ENCODE data around the gene MTHFR.
"Not testable (repeated sequence)": the region's sequence is repeated elsewhere in the genome, so short reads cannot be mapped to it uniquely, and the experiment has no call there.

Gene MTHFR

DNA sequence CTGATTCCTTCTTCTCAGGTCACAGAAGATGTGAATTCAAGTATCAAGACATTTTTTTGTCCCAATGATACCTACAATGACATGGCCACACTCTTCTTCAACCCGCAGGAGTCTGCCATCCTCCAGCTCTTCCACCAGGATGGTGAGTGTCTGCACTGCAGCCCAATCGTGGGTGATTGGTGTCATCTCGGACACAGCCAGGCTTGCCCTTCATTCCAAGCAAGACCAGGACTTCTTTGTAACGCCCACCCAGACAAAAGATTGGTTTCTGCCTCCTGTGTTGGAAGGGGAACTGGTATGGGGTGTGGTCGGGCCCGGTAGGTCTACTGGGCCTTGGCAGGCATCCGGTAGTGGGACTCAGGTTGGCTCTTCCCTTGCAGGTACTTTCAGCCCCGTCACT is 27.7 kb upstream of the MTHFR start:
- DNase-seq (ENCODE audit: low spot score) = no peak

DNA sequence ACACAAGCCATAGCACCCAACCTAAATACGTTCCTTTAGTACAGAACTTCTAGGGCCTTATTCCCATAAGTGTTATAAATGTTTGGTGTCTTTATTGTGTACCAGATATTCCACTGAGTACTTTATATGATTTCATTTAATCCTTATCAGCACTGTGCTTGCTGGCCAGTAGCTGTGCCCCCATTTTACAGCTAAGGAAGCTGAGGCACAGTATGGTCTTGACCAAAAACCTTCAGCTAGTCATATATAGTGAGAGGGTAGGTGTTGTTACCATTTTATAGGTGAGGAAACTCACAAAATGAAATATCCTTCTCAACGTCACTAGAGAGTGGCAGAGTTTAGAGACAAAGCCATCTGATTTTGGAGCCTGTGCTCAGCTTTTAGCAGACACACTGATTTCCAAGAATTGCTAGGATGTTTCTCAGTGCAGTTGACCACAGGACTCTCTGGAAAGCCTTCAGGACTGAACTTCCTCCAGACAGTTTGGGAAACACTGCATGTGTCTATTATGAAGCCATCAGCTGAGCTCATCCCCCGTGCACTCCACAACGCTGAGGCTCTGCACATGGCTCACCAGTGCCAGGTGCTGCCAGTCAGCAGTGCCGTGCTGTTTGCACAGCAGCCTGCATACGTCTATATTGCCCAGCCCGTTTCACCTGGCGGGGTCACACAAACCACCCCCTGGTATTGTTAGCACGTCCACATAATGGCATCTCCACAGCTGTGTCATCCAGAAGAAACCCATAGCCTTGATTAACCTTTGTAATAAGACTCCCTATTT is 26.4 kb upstream of the MTHFR start:
- no peak for DNase-seq (ENCODE audit: low spot score)

DNA sequence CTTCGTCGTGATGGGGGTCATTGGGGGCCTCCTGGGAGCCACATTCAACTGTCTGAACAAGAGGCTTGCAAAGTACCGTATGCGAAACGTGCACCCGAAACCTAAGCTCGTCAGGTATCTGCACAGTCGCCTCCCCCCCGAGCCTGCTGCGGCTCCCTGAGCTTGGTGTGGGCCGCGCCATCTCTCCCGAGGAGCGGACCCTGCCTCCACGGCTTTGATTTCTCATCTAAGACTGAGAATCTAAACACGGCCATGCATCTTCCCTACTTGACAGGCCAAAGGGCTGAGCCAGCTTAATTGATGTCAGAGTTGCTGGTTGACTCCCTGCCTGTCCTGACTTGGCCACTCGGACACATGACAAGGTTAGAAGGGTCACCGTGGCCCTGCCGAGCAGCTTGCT is 22.7 kb upstream of the MTHFR start:
- DNase-seq (ENCODE audit: low spot score) = no peak

DNA sequence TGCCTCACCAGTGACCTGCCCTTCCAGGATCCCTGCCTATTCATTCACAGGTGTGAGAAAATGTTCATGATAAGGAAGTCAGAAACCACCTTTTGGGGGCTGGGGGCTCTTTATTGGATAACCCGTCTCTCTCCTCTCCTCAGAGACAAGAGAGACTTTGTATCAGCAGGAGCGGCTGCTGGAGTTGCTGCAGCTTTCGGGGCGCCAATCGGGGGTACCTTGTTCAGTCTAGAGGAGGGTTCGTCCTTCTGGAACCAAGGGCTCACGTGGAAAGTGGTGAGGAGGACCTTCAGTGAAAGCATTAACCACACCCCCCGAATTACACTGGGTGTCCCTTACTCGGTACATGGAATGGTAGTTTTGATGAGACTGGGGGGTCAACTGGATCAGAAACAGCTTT is 21.2 kb upstream of the MTHFR start:
- no peak for DNase-seq (ENCODE audit: low spot score)

DNA sequence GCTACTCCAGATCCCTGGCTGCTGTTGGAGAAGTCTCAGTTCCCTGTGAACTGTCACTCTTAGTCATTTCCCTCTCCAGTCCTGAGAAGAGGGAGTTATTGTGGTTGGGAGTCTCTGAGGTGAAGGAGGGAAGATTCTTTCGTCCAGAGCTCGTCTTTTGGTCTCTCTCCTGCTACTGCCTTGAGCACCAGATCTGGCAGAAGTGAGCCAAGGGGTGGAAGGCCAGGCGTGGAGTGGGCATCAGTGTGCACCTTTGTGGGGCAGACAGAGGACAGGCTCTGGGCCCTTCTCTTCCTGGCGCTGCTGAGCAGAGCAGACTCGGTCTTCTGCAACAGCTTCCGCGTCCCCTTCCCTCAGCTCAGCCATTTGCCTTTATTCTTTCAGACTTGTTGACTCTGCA is 19.4 kb upstream of the MTHFR start:
- no peak for DNase-seq (ENCODE audit: low spot score)

DNA sequence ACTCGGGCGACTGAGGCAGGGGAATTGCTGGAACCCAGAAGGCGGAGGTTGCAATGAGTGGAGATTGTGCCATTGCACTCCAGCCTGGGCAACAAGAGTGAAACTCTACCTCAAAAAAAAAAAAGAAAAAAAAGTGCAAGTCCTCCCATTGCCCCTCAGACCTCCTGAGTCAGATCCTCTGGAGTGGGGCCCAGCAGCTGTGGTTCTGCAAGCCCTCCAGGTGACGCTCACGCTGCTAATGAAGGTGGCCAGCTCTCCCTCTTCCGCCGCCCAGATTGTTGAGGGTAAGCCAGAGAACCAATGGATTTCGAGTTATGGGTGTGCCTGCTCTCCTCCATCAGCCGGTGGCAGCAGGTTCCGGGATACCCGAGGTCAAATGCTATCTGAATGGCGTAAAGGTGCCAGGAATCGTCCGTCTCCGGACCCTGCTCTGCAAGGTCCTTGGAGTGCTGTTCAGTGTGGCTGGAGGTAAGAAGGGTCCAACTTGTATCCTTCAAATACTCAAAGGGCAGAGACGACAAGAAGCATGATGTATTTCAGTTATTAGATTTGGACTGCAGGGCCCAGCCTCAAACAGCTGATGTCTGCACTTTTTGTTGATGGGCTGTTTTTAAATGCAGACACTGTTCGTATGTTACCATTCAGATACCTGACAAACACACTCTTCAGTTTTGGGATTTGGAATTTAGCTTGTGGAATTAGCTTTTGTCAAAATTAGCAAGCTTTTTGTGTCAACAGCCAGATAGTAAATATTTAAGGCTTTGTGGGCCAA is 17.8 kb upstream of the MTHFR start:
- DNase-seq (ENCODE audit: low spot score) = no peak

DNA sequence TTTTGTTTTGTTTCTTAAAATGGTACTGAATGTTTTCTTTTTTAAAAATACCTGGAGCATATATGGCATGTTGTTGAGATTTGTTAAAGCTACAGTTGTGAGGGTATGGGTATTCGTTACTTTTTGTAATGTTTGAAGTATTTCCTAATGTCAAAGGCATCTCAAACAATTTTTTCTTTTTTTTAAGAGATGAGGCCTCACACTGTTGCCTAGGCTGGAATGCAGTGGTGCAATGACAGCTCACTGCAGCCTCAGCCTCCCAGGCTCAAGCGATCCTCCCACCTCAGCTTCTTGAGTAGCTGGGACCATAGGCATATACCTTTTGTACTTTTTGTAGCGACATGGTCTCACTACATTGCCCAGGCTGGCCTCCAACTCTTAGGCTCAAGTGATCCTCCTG is 16.3 kb upstream of the MTHFR start:
- no peak for DNase-seq (ENCODE audit: low spot score)

DNA sequence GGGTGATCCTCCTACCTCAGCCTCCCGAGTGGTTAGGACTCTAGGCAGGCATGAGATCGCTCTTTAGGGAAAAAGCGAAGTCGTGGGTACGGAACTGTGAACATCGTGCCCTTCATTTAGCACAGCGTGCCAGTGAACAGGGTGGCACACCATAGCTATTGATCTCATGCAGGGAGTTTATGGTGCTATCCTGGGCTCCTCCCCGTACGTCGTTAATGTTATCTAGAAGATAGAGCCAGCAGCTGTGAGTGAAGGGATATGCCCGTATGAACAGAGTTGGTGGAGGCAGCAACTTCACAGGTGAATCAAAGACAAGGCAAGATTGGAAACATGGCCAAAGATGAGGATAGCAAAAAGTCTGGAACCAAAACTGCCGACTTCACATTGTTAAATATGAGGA is 11.4 kb upstream of the MTHFR start:
- DNase-seq (ENCODE audit: low spot score) = no peak

DNA sequence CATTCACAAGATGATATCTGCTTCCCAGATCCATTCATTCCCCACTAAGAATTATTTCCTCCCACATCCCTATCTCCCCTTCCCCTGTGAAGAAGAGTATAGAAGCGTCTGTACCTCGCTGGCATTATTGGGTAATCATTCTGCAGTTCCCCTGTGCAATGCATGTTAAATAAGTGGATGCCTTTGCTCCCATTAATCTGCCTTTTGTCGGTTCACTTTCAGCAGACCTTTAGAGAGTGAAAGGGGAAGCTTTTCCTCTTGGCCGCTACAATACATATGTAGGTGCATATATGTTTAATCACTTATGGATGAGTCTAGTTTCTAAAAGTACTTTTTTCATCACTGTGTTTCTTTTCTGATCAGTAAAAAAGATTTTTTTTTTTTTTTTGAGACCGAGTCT is 7.3 kb upstream of the MTHFR start:
- DNase-seq (ENCODE audit: low spot score) = no peak

DNA sequence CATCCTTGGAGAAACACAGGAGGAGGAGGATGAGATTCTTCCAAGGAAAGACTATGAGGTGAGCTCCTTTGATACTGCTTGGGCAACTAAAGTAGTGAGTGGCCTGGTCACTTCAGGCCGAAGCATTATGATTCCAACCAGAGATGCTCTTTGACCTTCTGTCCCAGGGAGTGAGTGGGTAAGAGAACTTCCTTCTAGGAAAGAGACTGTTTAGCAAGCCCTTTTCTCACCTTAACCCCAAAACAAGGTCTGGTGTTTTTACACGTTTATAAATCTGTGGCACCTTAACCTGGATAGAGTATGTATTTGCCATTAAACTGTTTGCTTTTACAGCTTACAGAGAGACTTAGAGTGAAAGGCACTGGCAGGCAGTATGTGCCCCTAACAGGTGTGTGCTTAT is 1.4 kb upstream of the MTHFR start:
- no peak for DNase-seq (ENCODE audit: low spot score)

DNA sequence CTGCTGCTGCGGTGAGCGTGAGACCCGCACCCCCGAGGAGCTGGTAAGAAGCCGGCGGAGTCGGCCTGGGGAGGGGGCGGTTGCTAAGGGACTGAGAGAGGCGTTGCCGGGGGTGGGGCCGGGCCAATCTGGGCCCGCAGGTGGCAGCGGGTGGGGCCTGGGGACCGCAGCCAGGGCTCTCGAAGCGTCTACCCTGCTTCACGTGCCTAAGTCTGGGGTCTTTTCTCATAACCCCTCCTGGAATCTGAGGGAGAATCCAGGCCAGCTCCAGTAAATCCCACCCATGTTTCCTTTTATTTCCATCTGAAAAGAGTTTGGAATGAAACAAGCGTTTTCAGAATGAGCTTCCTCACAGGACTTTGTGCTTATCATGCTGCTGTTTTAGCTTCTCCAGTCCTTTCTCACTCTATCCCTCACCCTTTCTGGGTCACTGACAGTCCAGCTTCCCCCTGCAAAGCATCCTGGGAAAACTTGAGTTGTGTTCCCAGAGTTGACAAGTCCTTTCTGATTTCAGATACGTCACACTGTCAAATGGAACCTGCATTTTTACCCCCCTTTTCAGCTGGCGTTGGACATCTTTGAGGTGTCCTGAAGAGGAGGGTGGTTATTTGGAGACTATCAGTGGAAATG is 658 bp upstream of the MTHFR start:
- DNase-seq (ENCODE audit: low spot score) = no peak

DNA sequence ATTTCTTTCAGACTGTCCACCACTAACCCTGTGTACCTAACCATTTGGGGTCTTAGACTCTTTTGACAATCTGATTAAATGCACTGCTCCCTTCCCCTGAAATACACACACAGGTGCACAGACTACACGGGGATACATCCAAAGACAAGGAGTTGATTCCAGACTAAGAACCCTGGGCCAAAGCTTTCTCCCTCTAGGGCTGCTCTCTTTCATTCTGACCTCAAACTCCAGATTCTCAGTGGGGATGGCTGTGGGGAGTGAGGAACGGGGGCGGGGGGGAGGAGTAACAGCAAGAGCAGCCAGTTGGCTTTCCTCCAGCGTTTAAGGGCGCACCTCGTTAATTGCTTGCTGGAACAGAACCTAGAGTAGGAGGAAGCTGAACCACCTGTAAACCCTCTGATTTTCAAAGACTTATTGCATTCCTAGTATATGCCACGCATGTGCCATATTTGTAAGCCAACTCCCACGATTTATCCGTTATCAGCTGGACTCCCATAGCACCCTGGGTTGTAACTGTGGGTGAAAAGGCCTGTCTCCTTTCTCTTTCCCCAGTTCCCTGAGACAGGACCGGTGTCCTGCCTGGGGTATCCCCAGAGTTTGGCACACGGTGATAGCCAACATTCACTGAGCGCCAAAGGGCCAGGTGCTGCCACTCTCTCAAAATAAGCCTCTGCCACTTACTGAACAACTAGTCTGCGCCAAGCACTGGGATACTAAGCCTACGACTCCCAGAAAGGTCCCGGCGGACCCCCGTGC is 920 bp downstream of the MTHFR start:
- DNase-seq (ENCODE audit: low spot score) = peak; percentile 64

DNA sequence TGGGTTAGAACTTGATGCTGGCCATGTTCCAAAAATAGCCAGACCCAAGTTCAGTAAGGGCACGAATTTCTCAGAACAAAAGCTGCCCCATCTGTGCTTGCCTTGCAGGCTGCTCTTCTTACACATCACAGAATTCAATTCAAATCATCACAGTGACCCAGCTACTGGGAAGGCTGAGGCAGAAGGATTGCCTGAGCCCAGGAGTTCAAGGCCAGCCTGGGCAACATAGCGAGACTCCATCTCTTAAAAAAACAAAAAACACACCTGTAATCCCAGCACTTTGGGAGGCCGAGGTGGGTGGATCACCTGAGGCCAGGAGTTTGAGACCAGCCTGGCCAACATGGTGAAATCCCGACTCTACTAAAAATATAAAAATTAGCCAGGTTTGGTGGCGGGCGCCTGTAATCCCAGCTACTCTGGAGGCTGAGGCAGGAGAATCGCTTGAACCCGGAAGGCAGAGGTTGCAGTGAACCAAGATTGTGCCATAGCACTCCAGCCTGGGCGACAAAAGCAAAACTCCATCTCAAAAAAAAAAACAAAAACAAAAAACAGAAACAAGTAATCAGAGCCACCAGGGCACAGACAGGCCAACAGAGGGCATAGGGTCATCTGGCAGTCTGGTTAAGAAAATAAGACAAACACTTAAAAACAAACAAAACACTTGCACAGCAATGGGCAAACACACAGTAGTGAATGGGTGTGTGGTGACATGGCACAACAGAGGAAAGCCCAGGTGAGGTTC is 1.7 kb downstream of the MTHFR start:
- not testable (repeated sequence) for DNase-seq (ENCODE audit: low spot score)

DNA sequence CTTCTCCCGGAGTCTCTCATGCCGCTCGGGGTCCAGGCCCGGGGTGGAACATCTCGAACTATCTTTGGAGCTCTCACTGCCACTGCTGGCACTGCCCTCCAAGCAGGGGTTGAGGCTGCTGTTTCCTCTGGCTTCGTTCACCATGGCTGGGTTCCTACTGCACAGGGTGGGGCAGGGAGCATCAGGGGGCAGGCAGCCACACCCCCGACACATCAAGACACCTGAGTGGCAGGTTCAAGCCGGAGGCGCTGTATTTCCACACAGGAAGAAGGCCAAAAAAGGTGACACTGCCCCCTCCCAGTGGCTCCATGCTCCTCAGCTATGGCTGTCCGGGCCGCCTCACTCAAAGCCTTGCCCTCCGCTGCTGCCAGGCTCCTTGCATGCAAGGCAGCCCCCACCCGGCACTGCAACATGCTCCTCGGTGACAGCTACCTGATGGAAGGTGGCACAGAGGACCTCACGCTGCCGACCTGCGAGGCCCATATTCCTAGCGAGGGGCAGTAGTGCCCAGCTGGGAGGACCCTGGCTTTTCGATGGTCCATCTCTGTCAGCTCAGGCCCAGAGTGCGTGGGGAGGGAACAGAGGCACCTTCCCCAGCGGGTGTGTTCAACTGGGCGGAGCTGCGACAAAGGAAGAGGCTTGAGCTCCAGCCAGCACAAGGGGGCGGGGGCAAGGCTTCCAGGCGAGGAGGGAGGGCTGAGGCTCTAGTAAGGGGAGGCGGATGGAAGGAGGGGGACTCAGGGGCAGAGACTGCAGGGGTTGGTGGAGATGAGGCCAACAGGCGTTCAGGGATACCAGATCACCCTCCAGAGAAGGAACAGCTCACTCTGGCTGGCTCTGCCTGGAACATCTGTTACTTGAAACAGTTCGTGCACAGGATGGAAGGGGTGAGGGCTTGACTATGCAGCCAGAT is 2.5 kb downstream of the MTHFR start:
- peak; percentile 72 for DNase-seq (ENCODE audit: low spot score)

DNA sequence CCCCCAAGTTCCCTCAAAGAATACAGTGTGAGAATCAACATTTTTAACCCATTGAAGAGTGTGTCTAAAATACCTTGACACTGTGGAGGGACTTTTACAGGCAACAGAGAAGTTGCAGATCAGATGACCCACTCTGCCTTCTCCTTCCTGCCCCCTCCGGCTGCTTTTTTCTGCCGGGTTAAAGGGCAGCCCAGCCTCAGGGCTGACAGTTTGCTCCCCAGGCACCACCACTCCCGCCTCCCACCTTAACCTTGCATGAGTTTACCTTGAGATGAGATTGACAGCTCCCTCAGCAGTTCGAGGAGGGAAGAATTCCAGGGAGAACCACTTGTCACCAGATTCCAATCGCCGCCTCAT is 3.2 kb downstream of the MTHFR start:
- no peak for DNase-seq (ENCODE audit: low spot score)

DNA sequence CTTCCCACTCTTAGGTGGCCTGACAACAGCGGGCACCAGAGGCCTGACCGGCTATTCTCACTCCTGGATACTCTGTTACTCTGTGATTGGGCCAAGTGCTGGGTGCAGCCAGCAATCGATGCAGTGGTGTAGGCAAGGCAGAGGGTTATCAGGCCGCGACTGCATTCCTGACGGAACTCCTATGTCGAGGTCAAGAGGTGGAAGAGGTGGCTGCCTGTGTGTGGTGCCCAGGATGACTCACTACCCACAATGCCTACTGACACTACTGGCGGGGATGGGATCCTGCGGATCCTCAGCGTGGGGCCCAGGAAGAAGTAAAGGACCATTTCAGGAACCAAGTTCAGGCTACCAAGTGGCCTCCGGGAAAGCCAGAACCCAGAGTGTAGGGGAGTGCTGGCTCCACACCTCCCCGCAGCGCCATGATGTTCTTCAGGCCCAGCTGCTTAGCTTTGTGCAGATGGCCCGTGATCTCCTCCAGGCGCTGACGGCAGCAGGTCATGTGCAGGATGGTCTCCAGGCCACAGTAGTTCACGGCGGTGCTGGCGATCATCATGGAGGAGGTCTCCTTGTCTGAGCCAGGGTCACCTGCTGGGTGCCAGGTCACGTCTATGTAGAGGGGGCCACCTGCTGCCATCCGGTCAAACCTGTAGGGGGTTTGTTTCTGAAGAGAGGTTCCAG is 4.9 kb downstream of the MTHFR start:
- DNase-seq (ENCODE audit: low spot score) = no peak

DNA sequence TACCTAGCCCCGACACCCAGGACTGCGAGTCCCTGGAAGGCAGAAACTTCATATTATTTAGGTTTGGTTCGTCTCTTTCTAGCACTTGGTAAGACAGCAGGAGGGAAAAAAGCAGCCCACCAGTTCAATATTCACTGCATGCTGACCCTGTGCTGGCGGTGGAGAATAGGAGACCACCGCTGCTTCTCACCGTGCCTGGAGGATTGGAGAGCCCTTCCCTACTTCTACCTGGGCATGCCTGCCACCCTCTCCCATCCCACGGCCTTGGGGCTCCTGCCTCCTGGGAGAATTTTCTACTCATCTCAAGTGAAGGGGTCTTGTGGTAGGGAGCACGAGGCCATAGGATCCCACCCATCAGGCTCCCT is 5.4 kb downstream of the MTHFR start:
- no peak for DNase-seq (ENCODE audit: low spot score)

DNA sequence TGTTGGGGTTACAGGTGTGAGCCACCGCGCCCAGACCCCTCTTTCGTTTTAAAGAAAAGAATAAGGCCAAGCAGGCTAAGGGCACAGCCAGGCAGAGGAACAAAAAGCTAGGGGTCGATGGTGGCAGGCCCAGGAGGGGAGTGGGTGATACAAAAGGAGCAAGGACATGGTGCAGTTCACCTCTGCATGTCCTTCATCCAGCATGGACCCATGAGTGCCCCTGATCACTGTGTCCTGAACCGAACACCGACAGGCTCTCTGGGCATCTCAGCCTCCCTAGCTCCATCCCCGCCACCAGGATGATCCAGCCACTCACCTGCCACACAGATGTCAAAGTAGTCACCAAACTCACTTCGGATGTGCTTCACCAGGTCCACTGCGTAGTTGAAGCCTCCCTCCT is 5.9 kb downstream of the MTHFR start:
- no peak for DNase-seq (ENCODE audit: low spot score)

DNA sequence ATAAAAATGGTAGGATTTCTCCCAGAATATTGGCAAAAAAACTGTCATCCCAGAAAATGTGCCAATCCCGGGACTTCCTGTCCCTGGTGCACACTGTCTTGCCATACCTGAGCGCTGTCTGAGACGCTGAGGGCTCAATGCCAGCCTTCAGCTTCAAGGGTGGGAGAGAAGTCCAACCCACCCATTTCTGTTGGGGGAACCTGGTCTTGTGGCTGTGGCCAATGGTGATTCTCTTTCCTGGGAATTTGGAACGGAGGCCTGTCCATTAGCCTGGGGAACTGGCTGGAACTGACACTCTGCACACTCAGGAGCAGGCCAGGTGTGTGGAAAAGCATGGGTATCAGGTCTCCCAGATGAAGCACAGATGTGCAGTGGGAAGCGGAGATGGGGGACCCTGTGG is 6.7 kb downstream of the MTHFR start:
- no peak for DNase-seq (ENCODE audit: low spot score)

DNA sequence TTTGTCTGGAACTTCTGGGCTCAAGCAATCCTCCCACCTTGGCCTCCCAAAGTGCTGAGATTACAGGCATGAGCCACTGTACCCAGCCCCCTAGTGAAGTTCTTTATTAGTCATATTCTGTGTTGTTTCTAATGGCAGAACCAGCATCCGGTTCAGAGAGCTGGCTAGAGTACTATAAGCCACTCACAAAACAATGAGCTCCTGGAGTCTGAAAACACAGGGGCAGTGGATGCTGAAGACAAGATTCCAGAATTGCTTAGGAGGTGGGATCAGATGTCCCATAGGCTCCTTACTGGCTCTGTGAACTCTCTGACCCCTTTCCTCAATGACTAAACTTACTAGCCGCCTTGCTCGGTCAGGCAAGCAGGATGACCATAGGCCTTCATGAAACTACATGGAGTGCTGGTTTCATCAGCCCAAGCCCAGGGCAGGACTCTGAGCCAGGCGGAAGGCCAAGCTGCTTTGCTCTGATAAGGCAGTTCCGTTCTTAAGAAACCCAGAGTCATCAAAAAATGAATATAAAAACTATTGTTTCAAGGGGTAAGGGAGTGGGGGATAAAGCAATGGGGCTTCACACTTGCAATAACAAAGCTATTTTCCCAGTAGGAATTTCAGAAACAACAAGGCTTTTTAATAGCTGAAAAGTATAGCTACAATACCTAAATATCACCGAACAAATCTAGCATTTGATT is 8.1 kb downstream of the MTHFR start:
- DNase-seq (ENCODE audit: low spot score) = no peak

Measured in putamen (tissue), 1 donor.